ENCODE results near the gene ACAP3. TPM values are rescaled to one million over a fixed set of nuclear protein-coding genes. Genes with fewer than 3 reads are reported as not detected.

Gene ACAP3
- total and polyA plus RNA-seq, 2 donors (not counting 3 experiments of a cell fraction or from before 2014, with no cell fraction given), result 27.8 to 39.0 TPM

DNA sequence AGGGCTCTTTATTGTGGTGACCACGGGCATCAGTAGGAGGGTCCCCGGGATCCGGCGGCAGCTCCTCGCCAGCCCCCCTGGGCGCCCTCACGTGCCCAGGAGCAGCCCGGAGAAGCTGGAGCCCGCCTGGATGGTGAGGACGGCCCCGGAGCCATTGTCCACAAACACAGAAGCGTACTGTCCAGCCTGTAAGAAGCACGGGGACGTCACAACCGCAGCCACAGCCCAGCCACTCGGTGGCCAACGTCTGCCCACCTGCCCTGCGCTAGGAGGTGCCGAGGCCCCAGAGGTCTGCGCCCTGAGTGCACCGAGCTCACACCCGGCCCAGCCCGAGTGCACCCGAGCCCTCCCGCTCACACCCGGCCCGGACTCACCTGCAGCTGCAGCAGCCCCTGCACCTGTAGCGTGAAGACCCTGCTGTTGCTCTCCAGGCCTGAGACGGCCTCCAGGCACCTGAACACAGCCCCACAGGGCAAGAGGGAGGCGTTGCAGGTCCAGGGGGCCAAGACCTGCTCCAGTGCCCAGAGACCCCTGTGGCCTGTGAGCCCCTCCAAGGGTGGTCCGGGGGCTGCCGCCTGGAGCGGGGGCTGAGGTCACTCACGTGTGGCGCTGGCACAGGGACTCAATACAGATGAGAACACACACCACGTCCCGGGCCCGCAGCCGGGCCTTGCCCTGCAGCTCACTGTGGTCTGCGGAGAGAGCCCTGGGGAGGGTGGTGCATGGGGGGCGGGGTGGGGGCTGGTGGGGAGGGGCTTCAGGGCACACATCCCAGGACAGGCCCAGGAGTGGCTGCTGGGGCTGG is 65.1 kb downstream of the ACAP3 start:
- dilution Hi-C loops (cut with MboI; ENCODE audit: extremely low pct_ligation_motif_present, low sequenced_read_pairs), result no loop called here
- no TSS peak for BruUV-seq (replicated peaks)
- no peak overlapping the region for H3K9ac ChIP-seq (replicated peaks; ENCODE audit: extremely low read depth, insufficient read depth, low read length)

More for the DNA sequence above, 65.1 kb downstream of the ACAP3 start:
- intact Hi-C loops (cut with micrococcal nuclease), result no loop called here
- no peaks in the 10 kb centered on the region for H4K20me1 ChIP-seq (replicated peaks; ENCODE audit: control insufficient read depth, extremely low read depth, insufficient read depth, low read length)
- H3K27ac ChIP-seq (ENCODE audit: insufficient read depth, low read depth, low read length), result no peak overlapping the region
- H3K4me1 ChIP-seq (ENCODE audit: control insufficient read depth, extremely low read depth, insufficient read depth, low read length), result no peaks in the 10 kb centered on the region
- TF ChIP-seq, protein P1, sequence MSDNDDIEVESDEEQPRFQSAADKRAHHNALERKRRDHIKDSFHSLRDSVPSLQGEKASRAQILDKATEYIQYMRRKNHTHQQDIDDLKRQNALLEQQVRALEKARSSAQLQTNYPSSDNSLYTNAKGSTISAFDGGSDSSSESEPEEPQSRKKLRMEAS (IDR thresholded peaks at IDR 0.05; ENCODE audit: insufficient read depth, insufficient read length), result no peak
- TF ChIP-seq, protein P2, sequence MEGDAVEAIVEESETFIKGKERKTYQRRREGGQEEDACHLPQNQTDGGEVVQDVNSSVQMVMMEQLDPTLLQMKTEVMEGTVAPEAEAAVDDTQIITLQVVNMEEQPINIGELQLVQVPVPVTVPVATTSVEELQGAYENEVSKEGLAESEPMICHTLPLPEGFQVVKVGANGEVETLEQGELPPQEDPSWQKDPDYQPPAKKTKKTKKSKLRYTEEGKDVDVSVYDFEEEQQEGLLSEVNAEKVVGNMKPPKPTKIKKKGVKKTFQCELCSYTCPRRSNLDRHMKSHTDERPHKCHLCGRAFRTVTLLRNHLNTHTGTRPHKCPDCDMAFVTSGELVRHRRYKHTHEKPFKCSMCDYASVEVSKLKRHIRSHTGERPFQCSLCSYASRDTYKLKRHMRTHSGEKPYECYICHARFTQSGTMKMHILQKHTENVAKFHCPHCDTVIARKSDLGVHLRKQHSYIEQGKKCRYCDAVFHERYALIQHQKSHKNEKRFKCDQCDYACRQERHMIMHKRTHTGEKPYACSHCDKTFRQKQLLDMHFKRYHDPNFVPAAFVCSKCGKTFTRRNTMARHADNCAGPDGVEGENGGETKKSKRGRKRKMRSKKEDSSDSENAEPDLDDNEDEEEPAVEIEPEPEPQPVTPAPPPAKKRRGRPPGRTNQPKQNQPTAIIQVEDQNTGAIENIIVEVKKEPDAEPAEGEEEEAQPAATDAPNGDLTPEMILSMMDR (IDR thresholded peaks at IDR 0.05; ENCODE audit: extremely low read depth in 1 of 2, insufficient read depth in 1 of 2, low read depth in 1 of 2, low read length in 2 of 2), result no peak
- no peak for TF ChIP-seq POLR2A (IDR thresholded peaks at IDR 0.05; ENCODE audit: low read depth, low read length)
- no peak for TF ChIP-seq JUN (IDR thresholded peaks at IDR 0.05; ENCODE audit: borderline replicate concordance, insufficient read depth, insufficient read length, low read depth)
- no peak for TF ChIP-seq POLR2AphosphoS5 (IDR thresholded peaks at IDR 0.05; ENCODE audit: insufficient read depth, low read depth, low read length)
- TF ChIP-seq EZH2 (IDR thresholded peaks at IDR 0.05; ENCODE audit: borderline replicate concordance, low read depth, low read length, severe bottlenecking), result no peak
- no peak for TF ChIP-seq MYC (IDR thresholded peaks at IDR 0.05; ENCODE audit: low read depth, low read length)
- no peak for TF ChIP-seq FOS (IDR thresholded peaks at IDR 0.05; ENCODE audit: borderline replicate concordance, insufficient read depth, low read length)
- TF ChIP-seq GATA2 (IDR thresholded peaks at IDR 0.05; ENCODE audit: insufficient read depth, insufficient read length, low read depth, low read length), result no peak
- H2AFZ ChIP-seq (ENCODE audit: low read depth, low read length), result no peak overlapping the region
- POLR2A ChIA-PET, result no interaction called here
- H3K9me3 ChIP-seq (replicated peaks; ENCODE audit: control insufficient read depth, insufficient read depth, low read length), result no peaks in the 10 kb centered on the region
- H3K9me1 ChIP-seq (replicated peaks; ENCODE audit: control insufficient read depth, extremely low read depth, insufficient read depth, low read length), result no peaks in the 10 kb centered on the region
- no peak overlapping the region for H3K4me2 ChIP-seq (ENCODE audit: insufficient read depth, low read length)
- H3K4me3 ChIP-seq (replicated peaks in 1 of 3; ENCODE audit: insufficient read depth in 1 of 3, low read depth in 1 of 3, low read length in 3 of 3), result no peak overlapping the region
- DNase-seq (ENCODE audit: low read depth, low spot score) (no peak), FAIRE-seq (no peak)
- CTCF ChIA-PET, result interaction anchor here (1.2 kb wide), 1 partner anchor 49 kb away, joined by 3 read pairs; no protein-coding TSS in a partner anchor
- no peaks in the 10 kb centered on the region for H3K36me3 ChIP-seq (ENCODE audit: control insufficient read depth in 2 of 2, extremely low read depth in 1 of 2, insufficient read depth in 2 of 2, low read length in 2 of 2)
- H3K27me3 ChIP-seq (ENCODE audit: control insufficient read depth in 2 of 2, insufficient read depth in 2 of 2, low read length in 2 of 2), result peaks cover 6 to 14% of the 10 kb centered on the region in 2 experiments
- no peaks in the 10 kb centered on the region for H3K79me2 ChIP-seq (ENCODE audit: control insufficient read depth, insufficient read depth, low read length)

Small RNA genes lying within 50 kb of the gene (microRNA-seq; reads per million reads assigned to microRNA genes)
- gene MIR6726 (ENCODE audit: borderline number of aligned reads, borderline replicate concordance), result not detected
- gene MIR6727 (ENCODE audit: borderline number of aligned reads, borderline replicate concordance), result not detected
- gene MIR6808 (ENCODE audit: borderline number of aligned reads, borderline replicate concordance), result not detected

Small RNA genes lying within 50 kb of the gene (small RNA-seq; reads per million reads assigned to genes)
- gene MIR6726 (ENCODE audit: insufficient read depth, insufficient read length, low read depth, low replicate concordance), result not detected

Other genes starting within 250 kb of the ACAP3 start
- gene RNF223, start 233.6 kb downstream of the ACAP3 start, total RNA-seq, result not detected in 2 replicates
- not detected in 2 replicates for gene RNF223, start 233.6 kb downstream of the ACAP3 start, polyA plus RNA-seq
- 19.7 and 20.1 TPM in 2 replicates for gene C1orf159, start 191.8 kb downstream of the ACAP3 start, total RNA-seq
- 16.1 and 20.1 TPM in 2 replicates for gene C1orf159, start 191.8 kb downstream of the ACAP3 start, polyA plus RNA-seq
- not detected in 2 replicates for gene TTLL10, start 134.1 kb downstream of the ACAP3 start, total RNA-seq
- gene TTLL10, start 134.1 kb downstream of the ACAP3 start, polyA plus RNA-seq, result not detected in 2 replicates
- not detected in 2 replicates for gene TNFRSF18, start 101.3 kb downstream of the ACAP3 start, total RNA-seq
- not detected in 2 replicates for gene TNFRSF18, start 101.3 kb downstream of the ACAP3 start, polyA plus RNA-seq
- 0.62 and 1.5 TPM in 2 replicates for gene TNFRSF4, start 93.8 kb downstream of the ACAP3 start, total RNA-seq
- gene TNFRSF4, start 93.8 kb downstream of the ACAP3 start, polyA plus RNA-seq, result 0.55 and 1.4 TPM in 2 replicates
- gene SDF4, start 75.9 kb downstream of the ACAP3 start, total RNA-seq, result 171 and 185 TPM in 2 replicates
- gene SDF4, start 75.9 kb downstream of the ACAP3 start, polyA plus RNA-seq, result 156 and 175 TPM in 2 replicates
- gene B3GALT6, start 75.7 kb downstream of the ACAP3 start, total RNA-seq, result 24.4 and 24.6 TPM in 2 replicates
- 34.1 and 43.3 TPM in 2 replicates for gene B3GALT6, start 75.7 kb downstream of the ACAP3 start, polyA plus RNA-seq
- 1.9 and 4.1 TPM in 2 replicates for gene C1QTNF12, start 61.2 kb downstream of the ACAP3 start, total RNA-seq
- gene C1QTNF12, start 61.2 kb downstream of the ACAP3 start, polyA plus RNA-seq, result 0.67 and 1.0 TPM in 2 replicates
- gene UBE2J2, start 34.1 kb downstream of the ACAP3 start, total RNA-seq, result 80.7 and 87.2 TPM in 2 replicates
- 50.0 and 60.7 TPM in 2 replicates for gene UBE2J2, start 34.1 kb downstream of the ACAP3 start, polyA plus RNA-seq
- gene SCNN1D, start 27.5 kb downstream of the ACAP3 start, total RNA-seq, result 3.0 and 3.3 TPM in 2 replicates
- 2.3 and 4.0 TPM in 2 replicates for gene SCNN1D, start 27.5 kb downstream of the ACAP3 start, polyA plus RNA-seq
- 16.6 and 18.8 TPM in 2 replicates for gene PUSL1, start 667 bp upstream of the ACAP3 start, total RNA-seq
- gene PUSL1, start 667 bp upstream of the ACAP3 start, polyA plus RNA-seq, result 27.3 and 45.9 TPM in 2 replicates
- gene INTS11, start 16.7 kb upstream of the ACAP3 start, total RNA-seq, result 127 and 132 TPM in 2 replicates
- 222 and 239 TPM in 2 replicates for gene INTS11, start 16.7 kb upstream of the ACAP3 start, polyA plus RNA-seq
- gene CPTP, start 16.9 kb upstream of the ACAP3 start, total RNA-seq, result 25.1 and 29.5 TPM in 2 replicates
- 20.9 and 29.6 TPM in 2 replicates for gene CPTP, start 16.9 kb upstream of the ACAP3 start, polyA plus RNA-seq
- gene TAS1R3, start 23.4 kb upstream of the ACAP3 start, total RNA-seq, result 0.37 and 0.38 TPM in 2 replicates
- 0.26 and 0.38 TPM in 2 replicates for gene TAS1R3, start 23.4 kb upstream of the ACAP3 start, polyA plus RNA-seq
- gene DVL1, start 41.5 kb upstream of the ACAP3 start, total RNA-seq, result 36.5 and 40.7 TPM in 2 replicates
- gene DVL1, start 41.5 kb upstream of the ACAP3 start, polyA plus RNA-seq, result 26.8 and 38.2 TPM in 2 replicates
- gene MXRA8, start 50.6 kb upstream of the ACAP3 start, total RNA-seq, result 0.37 and 0.82 TPM in 2 replicates
- gene MXRA8, start 50.6 kb upstream of the ACAP3 start, polyA plus RNA-seq, result 1.9 and 2.2 TPM in 2 replicates
- 149 and 151 TPM in 2 replicates for gene AURKAIP1, start 67.3 kb upstream of the ACAP3 start, total RNA-seq
- gene AURKAIP1, start 67.3 kb upstream of the ACAP3 start, polyA plus RNA-seq, result 73.3 and 96.2 TPM in 2 replicates
- 182 and 188 TPM in 2 replicates for gene CCNL2, start 91.4 kb upstream of the ACAP3 start, total RNA-seq
- 174 and 209 TPM in 2 replicates for gene CCNL2, start 91.4 kb upstream of the ACAP3 start, polyA plus RNA-seq
- 125 and 134 TPM in 2 replicates for gene MRPL20, start 99.4 kb upstream of the ACAP3 start, total RNA-seq
- gene MRPL20, start 99.4 kb upstream of the ACAP3 start, polyA plus RNA-seq, result 118 and 152 TPM in 2 replicates
- gene ANKRD65, start 113.3 kb upstream of the ACAP3 start, total RNA-seq, result 0.32 and 0.38 TPM in 2 replicates
- gene ANKRD65, start 113.3 kb upstream of the ACAP3 start, polyA plus RNA-seq, result 0.15 and 0.18 TPM in 2 replicates
- 3.3 and 6.1 TPM in 2 replicates for gene VWA1, start 127.8 kb upstream of the ACAP3 start, total RNA-seq
- gene VWA1, start 127.8 kb upstream of the ACAP3 start, polyA plus RNA-seq, result 2.0 and 3.7 TPM in 2 replicates
- gene ATAD3C, start 141.8 kb upstream of the ACAP3 start, total RNA-seq, result 0.16 TPM in 1 of 2 replicates, not detected in the other
- 0.01 TPM in 1 of 2 replicates, not detected in the other for gene ATAD3C, start 141.8 kb upstream of the ACAP3 start, polyA plus RNA-seq
- 45.8 and 48.2 TPM in 2 replicates for gene ATAD3B, start 163.8 kb upstream of the ACAP3 start, total RNA-seq
- gene ATAD3B, start 163.8 kb upstream of the ACAP3 start, polyA plus RNA-seq, result 20.5 and 22.7 TPM in 2 replicates
- gene ATAD3A, start 204.2 kb upstream of the ACAP3 start, total RNA-seq, result 55.2 and 57.4 TPM in 2 replicates
- gene ATAD3A, start 204.2 kb upstream of the ACAP3 start, polyA plus RNA-seq, result 24.9 and 28.8 TPM in 2 replicates
- 7.0 and 8.8 TPM in 2 replicates for gene TMEM240, start 232.7 kb upstream of the ACAP3 start, total RNA-seq
- 5.3 and 7.6 TPM in 2 replicates for gene TMEM240, start 232.7 kb upstream of the ACAP3 start, polyA plus RNA-seq

All from endothelial cell of umbilical vein (primary cell).